SK-N-MC (cell line): ENCODE data around the gene SCAMP3.
"Not testable (repeated sequence)": the region's sequence is repeated elsewhere in the genome, so short reads cannot be mapped to it uniquely, and the experiment has no call there.

Experiments used
- DNase-seq: peaks from one replicate; pipeline ENCODE4 v3.0.0-alpha.2; 2011; ENCODE audit warnings: low read depth, low spot score
- H3K27ac ChIP-seq: fragments of 200-600 bp; sonication (generic); 2 replicates; pipeline ENCODE4 v1.5.1; 2016; ENCODE audit warnings: mixed run types
- H3K36me3 ChIP-seq: fragments of 200-600 bp; sonication (generic); 2 replicates; pipeline ENCODE4 v1.6.1; 2017; ENCODE audit warnings: antibody characterized with exemption, low read length, mixed read lengths; ENCODE audit not compliant: insufficient read depth
- H3K4me3 ChIP-seq: fragments of 200-600 bp; sonication (generic); 2 replicates; pipeline ENCODE4 v1.5.1; 2016
- H3K9ac ChIP-seq: fragments of 200-600 bp; sonication (generic); 2 replicates; pipeline ENCODE4 v1.8.0; 2017; ENCODE audit warnings: mixed run types, mixed read lengths; ENCODE audit not compliant: insufficient read length
- H3K9me3 ChIP-seq: fragments of 200-600 bp; sonication (generic); 2 replicates; pipeline ENCODE4 v1.6.1; 2017; ENCODE audit warnings: low read depth, mild to moderate bottlenecking, antibody characterized with exemption, low read length, moderate library complexity, mixed read lengths
- EZH2 ChIP-seq: fragments of 200-600 bp; sonication (generic); IDR thresholded peaks from one replicate; pipeline ENCODE4 v1.6.1; 2017; ENCODE audit warnings: antibody characterized with exemption
- FOXP2 ChIP-seq: optimal IDR thresholded peaks from 2 replicates; pipeline ENCODE3; 2011; ENCODE audit warnings: mild to moderate bottlenecking, moderate library complexity; ENCODE audit not compliant: insufficient read depth; ENCODE audit errors: extremely low read length, control extremely low read depth
- POLR2AphosphoS5 ChIP-seq: IDR thresholded peaks from 2 replicates; pipeline ENCODE4 v1.6.1; 2012; ENCODE audit warnings: mild to moderate bottlenecking, low read depth, low read length, borderline replicate concordance

The SCAMP3 gene

GRCh38 chr1:155244368-155245162, 17.6 kb downstream of the SCAMP3 start:
- H3K4me3 ChIP-seq, result peak overlapping the region; percentile 72
- DNase-seq, result peak; percentile 95
- H3K27ac ChIP-seq, result peak overlapping the region; percentile 98
- H3K9me3 ChIP-seq, result no peaks in the 10 kb centered on the region
- peak; percentile 93 for TF ChIP-seq POLR2AphosphoS5
- peak; percentile 19 for TF ChIP-seq FOXP2
- TF ChIP-seq EZH2, result no peak
- peak overlapping the region; percentile 85 for H3K9ac ChIP-seq
- H3K36me3 ChIP-seq, result peaks cover 7% of the 10 kb centered on the region; the same call in 1 of the 2 replicates

GRCh38 chr1:155242805-155243358, 19.3 kb downstream of the SCAMP3 start:
- H3K9me3 ChIP-seq, result no peaks in the 10 kb centered on the region
- H3K9ac ChIP-seq, result no peak overlapping the region
- peak overlapping the region; percentile 98 for H3K27ac ChIP-seq
- H3K36me3 ChIP-seq, result peaks cover 2% of the 10 kb centered on the region; the same call in 1 of the 2 replicates
- no peak for DNase-seq
- TF ChIP-seq POLR2AphosphoS5 (no peak), EZH2 (no peak), FOXP2 (no peak)
- H3K4me3 ChIP-seq, result peak overlapping the region; percentile 72; the same call in 1 of the 2 replicates

GRCh38 chr1:155241841-155242264, 20.3 kb downstream of the SCAMP3 start:
- DNase-seq, result no peak
- H3K27ac ChIP-seq, result peak overlapping the region; percentile 61; the same call in 1 of the 2 replicates
- H3K4me3 ChIP-seq, result peak overlapping the region; percentile 76; the same call in 1 of the 2 replicates
- H3K9me3 ChIP-seq, result no peaks in the 10 kb centered on the region
- no peaks in the 10 kb centered on the region for H3K36me3 ChIP-seq
- TF ChIP-seq FOXP2 (no peak), POLR2AphosphoS5 (no peak), EZH2 (no peak)
- no peak overlapping the region for H3K9ac ChIP-seq

GRCh38 chr1:155241069-155241679, 21.0 kb downstream of the SCAMP3 start:
- TF ChIP-seq FOXP2, result no peak
- TF ChIP-seq EZH2, result no peak
- peak; percentile 78 for TF ChIP-seq POLR2AphosphoS5
- peak; percentile 96 for DNase-seq
- Histone ChIP-seq H3K4me3 (peak overlapping the region; percentile 76), H3K9me3 (no peaks in the 10 kb centered on the region), H3K36me3 (no peaks in the 10 kb centered on the region), H3K9ac (peak overlapping the region; percentile 61), H3K27ac (peak overlapping the region; percentile 61; the same call in 1 of the 2 replicates)

- no peak for DNase-seq
- TF ChIP-seq EZH2, result no peak
- no peak for TF ChIP-seq POLR2AphosphoS5
- TF ChIP-seq FOXP2, result no peak
- H3K4me3 ChIP-seq, result no peak overlapping the region
- no peaks in the 10 kb centered on the region for H3K9me3 ChIP-seq
- no peaks in the 10 kb centered on the region for H3K36me3 ChIP-seq
- H3K27ac ChIP-seq, result no peak overlapping the region
- H3K9ac ChIP-seq, result no peak overlapping the region
Measured at GRCh38 chr1:155236451-155236850, 25.7 kb downstream of the SCAMP3 start.

- not testable (repeated sequence) for H3K9me3 ChIP-seq, H3K9ac ChIP-seq, H3K36me3 ChIP-seq, H3K4me3 ChIP-seq, DNase-seq, H3K27ac ChIP-seq
Measured at GRCh38 chr1:155235375-155235774, 26.8 kb downstream of the SCAMP3 start.

GRCh38 chr1:155233502-155233901, 28.7 kb downstream of the SCAMP3 start:
- DNase-seq, H3K4me3 ChIP-seq, H3K9me3 ChIP-seq: not testable (repeated sequence)

GRCh38 chr1:155232001-155232978, 29.9 kb downstream of the SCAMP3 start:
- DNase-seq, H3K9ac ChIP-seq, H3K36me3 ChIP-seq, H3K27ac ChIP-seq, H3K9me3 ChIP-seq, H3K4me3 ChIP-seq: not testable (repeated sequence)

More at GRCh38 chr1:155233502-155233901, 28.7 kb downstream of the SCAMP3 start:
- not testable (repeated sequence) for H3K27ac ChIP-seq, H3K36me3 ChIP-seq, H3K9ac ChIP-seq

GRCh38 chr1:155231302-155231701, 30.9 kb downstream of the SCAMP3 start:
- H3K9ac ChIP-seq, H3K27ac ChIP-seq, H3K4me3 ChIP-seq, H3K9me3 ChIP-seq, DNase-seq, H3K36me3 ChIP-seq: not testable (repeated sequence)
